K562 (cell line): ENCODE data around the gene WDR20. TPM values are rescaled to one million over a fixed set of nuclear protein-coding genes. Genes with fewer than 3 reads are reported as not detected.
A peak's percentile ranks its signal among the peaks of the same experiment; 100 is the strongest.

Experiments used
- BRD9 ChIP-seq: fragments of 450-650 bp; IDR thresholded peaks from 2 replicates; pipeline ENCODE4 v1.6.1; 2018; ENCODE audit warnings: low read depth; ENCODE audit not compliant: partially characterized antibody
- CSDE1 ChIP-seq, 2 experiments: fragments of 450-650 bp; IDR thresholded peaks; 2 replicates each; pipeline ENCODE4 v1.6.1; 2016; ENCODE audit warnings: mild to moderate bottlenecking in 1 of 2
- FOXP1 ChIP-seq: sonication (generic); formaldehyde crosslinking; IDR thresholded peaks from 2 replicates; pipeline ENCODE4 v1.8.0; 2022; ENCODE audit warnings: mild to moderate bottlenecking, missing genetic modification reagents
- HDGF ChIP-seq: fragments of 450-650 bp; IDR thresholded peaks from 2 replicates; pipeline ENCODE4 v1.6.1; 2016
- MAFG ChIP-seq: fragments of 450-650 bp; conservative IDR thresholded peaks from 2 replicates; pipeline ENCODE4 v1.6.1; 2016; ENCODE audit warnings: missing genetic modification characterization, missing compliant biosample characterization
- MAFK ChIP-seq: IDR thresholded peaks from 2 replicates; pipeline ENCODE4 v1.6.1; 2011; ENCODE audit warnings: low read length, improper control_type of control experiment
- PCBP2 ChIP-seq: fragments of 200-400 bp; formaldehyde crosslinking; IDR thresholded peaks from 2 replicates; pipeline ENCODE4 v1.6.1; 2018; ENCODE audit warnings: low read length, low read depth, mild to moderate bottlenecking, moderate library complexity; ENCODE audit not compliant: poor library complexity, severe bottlenecking
- PTBP1 ChIP-seq: fragments of 200-400 bp; formaldehyde crosslinking; IDR thresholded peaks from 2 replicates; pipeline ENCODE4 v1.6.1; 2017; ENCODE audit warnings: low read depth, low read length
- SOX6 ChIP-seq: fragments of 450-650 bp; IDR thresholded peaks from 2 replicates; pipeline ENCODE4 v1.6.1; 2014; ENCODE audit warnings: mild to moderate bottlenecking
- TAF7 ChIP-seq: fragments of 450-650 bp; IDR thresholded peaks from 2 replicates; pipeline ENCODE4 v1.6.1; 2016; ENCODE audit warnings: missing genetic modification characterization, missing compliant biosample characterization
- TFAM ChIP-seq: fragments of 250-450 bp; sonication (Bioruptor Pico); conservative IDR thresholded peaks from 2 replicates; pipeline ENCODE4 v1.5.0; 2021; ENCODE audit warnings: mild to moderate bottlenecking, moderate library complexity
- ZBTB8A ChIP-seq: fragments of 450-650 bp; IDR thresholded peaks from 2 replicates; pipeline ENCODE4 v1.6.1; 2018; ENCODE audit warnings: mild to moderate bottlenecking, moderate library complexity; ENCODE audit not compliant: partially characterized antibody
- ZNF12 ChIP-seq: sonication (generic); formaldehyde crosslinking; IDR thresholded peaks from 2 replicates; pipeline ENCODE4 v1.4.0; 2020; ENCODE audit warnings: mild to moderate bottlenecking, missing genetic modification reagents
- ZNF282 ChIP-seq: sonication (generic); formaldehyde crosslinking; IDR thresholded peaks from 2 replicates; pipeline ENCODE4 v1.8.1; 2023; ENCODE audit warnings: missing genetic modification reagents
- ZNF41 ChIP-seq: fragments of 250-450 bp; sonication (Bioruptor Pico); conservative IDR thresholded peaks from 2 replicates; pipeline ENCODE4 v1.4.0; 2020; ENCODE audit warnings: mild to moderate bottlenecking
- ZNF431 ChIP-seq: sonication (generic); formaldehyde crosslinking; IDR thresholded peaks from 2 replicates; pipeline ENCODE4 v1.8.0; 2022; ENCODE audit warnings: mild to moderate bottlenecking, missing genetic modification reagents
- ZNF778 ChIP-seq: fragments of 450-650 bp; formaldehyde crosslinking; IDR thresholded peaks from 2 replicates; pipeline ENCODE4 v1.4.0; 2020; ENCODE audit warnings: mild to moderate bottlenecking, moderate library complexity
- ZNF780A ChIP-seq: fragments of 250-450 bp; sonication (Bioruptor Pico); IDR thresholded peaks from 2 replicates; pipeline ENCODE4 v1.5.0; 2021; ENCODE audit warnings: mild to moderate bottlenecking
- ZNF785 ChIP-seq: fragments of 250-450 bp; sonication (Bioruptor Pico); IDR thresholded peaks from 2 replicates; pipeline ENCODE4 v1.4.0; 2020; ENCODE audit warnings: mild to moderate bottlenecking
- polyA plus RNA-seq, 8 experiments: library from polyadenylated mRNA; depleted of rRNA in 4 of 8; stranded (reverse) in 5 of 8; unstranded in 3 of 8; fragments of >200 nt; fragmentation: Nextera tagmentation in 2 of 8; fragmentation: Illumina TruSeq in 1 of 8; extraction: Ambion mirVana in 2 of 8; extraction: Trizol in 1 of 8; gene quantifications; 2 replicates each; pipeline versions ENCODE4 v1.2.1 to v1.2.3, GENCODE V29; 2011 to 2014; ENCODE audit warnings: inconsistent platforms in 1 of 8, missing spikeins in 1 of 8
- total RNA-seq, 7 experiments: library from RNA; depleted of rRNA in 6 of 7; stranded (reverse); fragments of >200 nt in 6 of 7; fragmentation: Illumina TruSeq in 2 of 7; extraction: Trizol in 2 of 7; gene quantifications; 2 replicates each; pipeline versions ENCODE4 v1.2.1 to v1.2.3, GENCODE V29; 2011 to 2021; ENCODE audit warnings: low replicate concordance in 1 of 7
- TF ChIP-seq, protein P1 (sequence below): fragments of 250-450 bp; sonication (Bioruptor Pico); IDR thresholded peaks from 2 replicates; pipeline ENCODE4 v1.8.0; 2022; ENCODE audit warnings: inconsistent platforms
- TF ChIP-seq, protein P2 (sequence below): fragments of 250-450 bp; sonication (Bioruptor Pico); IDR thresholded peaks from 2 replicates; pipeline ENCODE4 v1.4.0; 2020; ENCODE audit warnings: mild to moderate bottlenecking

The WDR20 gene
- total and polyA plus RNA-seq, 9 of the 15 experiments (the other 6 are each of a cell fraction or from before 2014, with no cell fraction given), result 7.0 to 15.3 (median 11.8) TPM

DNA sequence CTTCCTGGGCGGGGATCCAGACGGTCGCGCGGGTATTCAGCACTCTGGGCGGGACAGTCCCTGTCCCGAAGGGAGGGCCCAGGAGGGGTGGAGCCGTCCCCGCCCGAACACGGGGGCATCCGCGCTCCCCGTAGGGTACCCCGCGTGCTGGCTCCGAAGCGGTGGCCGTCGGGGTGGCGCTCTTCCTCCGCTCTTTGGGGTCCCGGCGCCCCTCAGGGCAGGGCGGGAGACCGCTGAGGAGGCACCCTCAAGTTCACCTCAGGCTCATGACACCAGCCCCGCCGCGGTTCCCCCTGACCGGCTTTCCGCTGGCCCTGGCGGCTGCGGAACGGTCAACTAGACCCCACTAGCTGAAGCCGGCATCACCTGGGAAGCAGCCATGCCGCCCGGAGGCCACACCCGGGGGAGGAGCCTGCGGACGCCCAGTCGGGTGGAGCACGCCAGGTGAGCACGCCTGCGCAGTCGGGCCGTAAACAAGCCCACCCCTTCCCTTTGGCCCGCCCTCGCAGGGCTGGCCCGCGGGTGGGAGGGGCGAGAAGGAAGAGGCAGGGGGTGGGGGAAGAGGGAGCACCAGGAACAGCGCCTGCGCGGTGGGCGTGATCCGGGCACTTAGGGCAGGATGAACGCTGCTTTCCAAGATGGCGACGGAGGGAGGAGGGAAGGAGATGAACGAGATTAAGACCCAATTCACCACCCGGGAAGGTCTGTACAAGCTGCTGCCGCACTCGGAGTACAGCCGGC is at the start of gene WDR20 (continued):
- no peak for TF ChIP-seq ZNF282 (CRISPR knock-in tag)
- TF ChIP-seq PTBP1, result no peak
- no peak for TF ChIP-seq HDGF
- no peak for TF ChIP-seq ZNF778 (CRISPR knock-in tag)
- no peak for TF ChIP-seq BRD9
- no peak for TF ChIP-seq SOX6
- TF ChIP-seq ZNF12 (CRISPR knock-in tag), result no peak
- TF ChIP-seq, protein P1, sequence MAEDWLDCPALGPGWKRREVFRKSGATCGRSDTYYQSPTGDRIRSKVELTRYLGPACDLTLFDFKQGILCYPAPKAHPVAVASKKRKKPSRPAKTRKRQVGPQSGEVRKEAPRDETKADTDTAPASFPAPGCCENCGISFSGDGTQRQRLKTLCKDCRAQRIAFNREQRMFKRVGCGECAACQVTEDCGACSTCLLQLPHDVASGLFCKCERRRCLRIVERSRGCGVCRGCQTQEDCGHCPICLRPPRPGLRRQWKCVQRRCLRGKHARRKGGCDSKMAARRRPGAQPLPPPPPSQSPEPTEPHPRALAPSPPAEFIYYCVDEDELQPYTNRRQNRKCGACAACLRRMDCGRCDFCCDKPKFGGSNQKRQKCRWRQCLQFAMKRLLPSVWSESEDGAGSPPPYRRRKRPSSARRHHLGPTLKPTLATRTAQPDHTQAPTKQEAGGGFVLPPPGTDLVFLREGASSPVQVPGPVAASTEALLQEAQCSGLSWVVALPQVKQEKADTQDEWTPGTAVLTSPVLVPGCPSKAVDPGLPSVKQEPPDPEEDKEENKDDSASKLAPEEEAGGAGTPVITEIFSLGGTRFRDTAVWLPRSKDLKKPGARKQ (CRISPR knock-in tag), result no peak
- TF ChIP-seq, protein P2, sequence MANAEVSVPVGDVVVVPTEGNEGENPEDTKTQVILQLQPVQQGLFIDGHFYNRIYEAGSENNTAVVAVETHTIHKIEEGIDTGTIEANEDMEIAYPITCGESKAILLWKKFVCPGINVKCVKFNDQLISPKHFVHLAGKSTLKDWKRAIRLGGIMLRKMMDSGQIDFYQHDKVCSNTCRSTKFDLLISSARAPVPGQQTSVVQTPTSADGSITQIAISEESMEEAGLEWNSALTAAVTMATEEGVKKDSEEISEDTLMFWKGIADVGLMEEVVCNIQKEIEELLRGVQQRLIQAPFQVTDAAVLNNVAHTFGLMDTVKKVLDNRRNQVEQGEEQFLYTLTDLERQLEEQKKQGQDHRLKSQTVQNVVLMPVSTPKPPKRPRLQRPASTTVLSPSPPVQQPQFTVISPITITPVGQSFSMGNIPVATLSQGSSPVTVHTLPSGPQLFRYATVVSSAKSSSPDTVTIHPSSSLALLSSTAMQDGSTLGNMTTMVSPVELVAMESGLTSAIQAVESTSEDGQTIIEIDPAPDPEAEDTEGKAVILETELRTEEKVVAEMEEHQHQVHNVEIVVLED, result no peak
- 0 out of 2 replicates have a peak, but pooled peaks have one; percentile 60 for TF ChIP-seq TAF7 (tag)
- TF ChIP-seq ZNF431 (CRISPR knock-in tag), result no peak
- no peak for TF ChIP-seq CSDE1 (IDR thresholded peaks at IDR 0.05)
- TF ChIP-seq ZNF41 (CRISPR knock-in tag), result no peak
- TF ChIP-seq MAFK, result no peak
- TF ChIP-seq ZBTB8A, result no peak
- no peak for TF ChIP-seq ZNF785 (CRISPR knock-in tag)
- no peak for TF ChIP-seq FOXP1 (CRISPR knock-in tag)
- no peak for TF ChIP-seq ZNF780A
- TF ChIP-seq MAFG (tag), result no peak
- TF ChIP-seq TFAM, result no peak
- TF ChIP-seq PCBP2, result no peak
